ENCODE results near the gene SYNPO.

Gene SYNPO

GRCh38 chr5:150640311-150641005 lies at the start of gene SYNPO:
TSS of gene SYNPO (plus strand) at chr5:150640660. CDS start at chr5:150648276, 7,616 bp downstream.
- TF ChIP-seq, protein P1, sequence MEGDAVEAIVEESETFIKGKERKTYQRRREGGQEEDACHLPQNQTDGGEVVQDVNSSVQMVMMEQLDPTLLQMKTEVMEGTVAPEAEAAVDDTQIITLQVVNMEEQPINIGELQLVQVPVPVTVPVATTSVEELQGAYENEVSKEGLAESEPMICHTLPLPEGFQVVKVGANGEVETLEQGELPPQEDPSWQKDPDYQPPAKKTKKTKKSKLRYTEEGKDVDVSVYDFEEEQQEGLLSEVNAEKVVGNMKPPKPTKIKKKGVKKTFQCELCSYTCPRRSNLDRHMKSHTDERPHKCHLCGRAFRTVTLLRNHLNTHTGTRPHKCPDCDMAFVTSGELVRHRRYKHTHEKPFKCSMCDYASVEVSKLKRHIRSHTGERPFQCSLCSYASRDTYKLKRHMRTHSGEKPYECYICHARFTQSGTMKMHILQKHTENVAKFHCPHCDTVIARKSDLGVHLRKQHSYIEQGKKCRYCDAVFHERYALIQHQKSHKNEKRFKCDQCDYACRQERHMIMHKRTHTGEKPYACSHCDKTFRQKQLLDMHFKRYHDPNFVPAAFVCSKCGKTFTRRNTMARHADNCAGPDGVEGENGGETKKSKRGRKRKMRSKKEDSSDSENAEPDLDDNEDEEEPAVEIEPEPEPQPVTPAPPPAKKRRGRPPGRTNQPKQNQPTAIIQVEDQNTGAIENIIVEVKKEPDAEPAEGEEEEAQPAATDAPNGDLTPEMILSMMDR (IDR thresholded peaks at IDR 0.05; ENCODE audit: borderline replicate concordance, insufficient read depth, low read depth, low read length) = no peak
- H3K4me3 ChIP-seq (ENCODE audit: low read depth, low read length) = no peak within 1 kb of the TSS

GRCh38 chr5:150590979-150591695 lies 49.3 kb upstream of the SYNPO start:
- TF ChIP-seq, protein P1 (IDR thresholded peaks at IDR 0.05; ENCODE audit: borderline replicate concordance, insufficient read depth, low read depth, low read length) = no peak
- no peak overlapping the region for H3K4me3 ChIP-seq (ENCODE audit: low read depth, low read length)

DNA sequence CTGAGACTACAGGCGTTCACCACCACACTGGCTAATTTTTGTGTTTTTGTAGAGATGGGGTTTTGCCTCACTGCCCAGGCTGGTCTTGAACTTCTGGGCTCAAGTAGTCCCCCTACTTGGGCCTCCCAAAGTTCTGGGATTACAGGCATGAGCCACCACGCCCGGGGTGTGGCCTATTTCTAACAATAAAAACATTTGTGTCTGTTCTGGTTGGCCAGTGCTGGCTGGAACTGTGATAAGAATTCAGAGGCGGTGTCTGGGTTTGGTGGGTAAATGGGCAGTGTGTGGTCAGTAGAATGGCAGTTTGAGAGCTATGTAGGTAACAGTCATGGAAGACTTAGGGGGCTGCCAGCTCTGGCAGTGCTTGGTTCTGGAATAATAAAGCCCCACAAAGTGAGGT lies 46.9 kb upstream of the SYNPO start:
- H3K4me3 ChIP-seq (ENCODE audit: low read depth, low read length) = no peak overlapping the region
- TF ChIP-seq, protein P1 (IDR thresholded peaks at IDR 0.05; ENCODE audit: borderline replicate concordance, insufficient read depth, low read depth, low read length) = no peak

GRCh38 chr5:150593996-150594395 lies 46.5 kb upstream of the SYNPO start:
- TF ChIP-seq, protein P1 (IDR thresholded peaks at IDR 0.05; ENCODE audit: borderline replicate concordance, insufficient read depth, low read depth, low read length) = no peak
- no peak overlapping the region for H3K4me3 ChIP-seq (ENCODE audit: low read depth, low read length)

GRCh38 chr5:150595466-150596031 lies 44.9 kb upstream of the SYNPO start:
- TF ChIP-seq, protein P1 (IDR thresholded peaks at IDR 0.05; ENCODE audit: borderline replicate concordance, insufficient read depth, low read depth, low read length) = no peak
- H3K4me3 ChIP-seq (ENCODE audit: low read depth, low read length) = no peak overlapping the region

- TF ChIP-seq, protein P1 (IDR thresholded peaks at IDR 0.05; ENCODE audit: borderline replicate concordance, insufficient read depth, low read depth, low read length) = no peak
- H3K4me3 ChIP-seq (ENCODE audit: low read depth, low read length) = no peak overlapping the region
Measured at GRCh38 chr5:150596313-150596712, 44.1 kb upstream of the SYNPO start.

Measured in GM12875 (cell line).